Activated CD4-positive, alpha-beta T cell treated with anti-CD3 and anti-CD28 coated beads for 24 hours (primary cell): ENCODE data around the gene ESYT2.

Experiments
- DNase-seq, 2 donors: peaks; one replicate each; pipeline ENCODE4 v3.0.0-alpha.2; 2020; ENCODE audit warnings: low read depth in 2 of 2

Gene ESYT2

DNA sequence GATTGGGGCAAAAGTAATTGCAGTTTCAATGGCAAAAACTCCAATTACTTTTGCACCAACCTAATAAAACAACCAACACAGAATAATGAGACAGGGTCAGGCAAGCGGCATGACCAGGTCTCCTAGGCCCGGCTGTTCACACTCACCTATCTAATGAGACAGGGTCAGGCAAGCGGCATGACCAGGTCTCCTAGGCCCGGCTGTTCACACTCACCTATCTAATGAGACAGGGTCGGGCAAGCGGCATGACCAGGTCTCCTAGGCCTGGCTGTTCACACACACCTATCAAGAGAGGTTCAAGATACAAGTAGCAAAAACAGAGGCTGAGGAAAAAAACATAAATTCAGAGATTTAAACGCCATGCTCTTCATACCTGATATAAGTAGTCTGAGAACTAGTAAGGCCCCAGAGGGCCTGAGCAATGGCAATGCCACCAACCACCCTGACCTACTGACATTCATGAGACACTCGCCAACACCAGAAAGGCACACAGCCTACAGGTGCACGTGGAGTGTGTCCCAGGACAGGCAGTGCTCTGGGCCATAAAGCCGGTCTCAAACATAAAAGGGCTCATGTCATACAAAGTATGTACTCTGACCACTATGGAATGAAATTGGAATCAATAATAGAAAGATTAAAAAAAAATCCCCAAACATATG is 84.1 kb downstream of the ESYT2 start:
- DNase-seq: no peak

DNA sequence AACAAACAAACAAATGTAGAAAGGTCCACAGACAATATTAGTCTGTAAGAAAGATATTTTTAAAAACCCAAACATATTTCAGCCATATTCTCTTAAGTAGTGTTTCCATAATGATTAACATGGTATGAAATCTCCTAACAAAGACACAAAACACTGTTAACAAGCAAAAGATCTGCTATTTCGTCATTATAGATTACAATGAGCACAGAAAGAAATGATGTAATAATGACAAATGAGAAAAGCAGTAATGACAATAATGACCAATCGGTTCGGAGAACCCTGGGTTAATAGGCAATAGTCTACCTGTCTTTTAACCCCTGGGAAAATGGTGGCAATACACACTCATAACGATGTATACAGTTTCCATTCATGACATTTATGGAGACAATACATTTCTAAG is 85.2 kb downstream of the ESYT2 start:
- DNase-seq: no peak

DNA sequence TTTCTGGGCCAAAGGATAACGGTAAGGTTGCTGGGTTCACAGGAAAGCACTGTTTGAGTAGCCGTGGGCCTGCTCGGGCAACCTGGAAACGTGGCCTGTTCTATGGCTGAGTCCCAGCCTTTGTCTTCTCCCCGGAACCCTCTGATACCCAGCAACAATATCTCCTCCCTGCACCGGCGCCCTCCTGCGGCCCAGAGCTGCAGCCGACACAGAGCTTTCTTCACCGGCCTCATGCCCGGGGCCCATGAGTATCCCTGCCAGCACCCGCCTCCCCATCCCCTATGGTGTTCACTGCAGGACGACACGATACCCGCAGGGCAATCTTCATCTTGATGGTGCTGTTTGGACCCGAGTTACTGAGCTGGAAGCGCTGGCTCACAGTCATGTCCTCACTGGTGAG is 86.1 kb downstream of the ESYT2 start:
- DNase-seq: no peak

DNA sequence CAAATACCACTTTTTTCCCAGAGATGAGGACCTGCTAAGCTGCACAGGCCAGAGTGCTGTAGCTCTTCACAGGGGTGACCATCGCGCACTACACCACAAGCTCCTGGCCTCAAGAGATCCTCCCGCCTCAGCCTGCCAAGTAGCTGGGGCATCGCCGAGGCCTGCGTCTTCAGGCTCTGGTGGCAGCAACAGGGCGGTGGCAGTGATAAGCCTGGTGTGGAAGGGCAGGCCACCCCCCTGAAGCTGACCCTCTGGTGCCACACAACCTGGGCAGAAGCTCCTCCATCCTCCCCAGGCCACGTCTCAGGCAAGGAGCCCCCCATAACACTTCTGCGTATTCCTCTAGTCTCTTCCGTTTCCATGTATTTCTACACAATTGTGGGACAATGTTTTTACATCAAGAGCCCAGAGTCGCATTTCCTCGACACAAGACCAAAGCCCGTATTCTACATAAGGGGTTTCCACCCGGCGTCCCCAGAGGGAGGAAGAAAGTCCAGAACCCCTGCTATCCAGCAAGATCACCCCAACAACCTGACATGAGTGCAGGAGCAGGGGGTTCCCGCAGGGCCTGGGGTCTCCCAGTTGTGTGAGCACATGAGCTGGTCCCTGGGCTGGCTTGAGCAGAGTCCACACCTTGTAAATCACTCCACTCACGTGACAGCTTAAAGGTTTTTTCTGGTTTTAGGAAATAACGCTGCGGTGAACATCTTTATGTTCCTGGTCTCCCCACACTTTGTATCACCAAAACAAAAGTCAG is 87.1 kb downstream of the ESYT2 start:
- DNase-seq: no peak

DNA sequence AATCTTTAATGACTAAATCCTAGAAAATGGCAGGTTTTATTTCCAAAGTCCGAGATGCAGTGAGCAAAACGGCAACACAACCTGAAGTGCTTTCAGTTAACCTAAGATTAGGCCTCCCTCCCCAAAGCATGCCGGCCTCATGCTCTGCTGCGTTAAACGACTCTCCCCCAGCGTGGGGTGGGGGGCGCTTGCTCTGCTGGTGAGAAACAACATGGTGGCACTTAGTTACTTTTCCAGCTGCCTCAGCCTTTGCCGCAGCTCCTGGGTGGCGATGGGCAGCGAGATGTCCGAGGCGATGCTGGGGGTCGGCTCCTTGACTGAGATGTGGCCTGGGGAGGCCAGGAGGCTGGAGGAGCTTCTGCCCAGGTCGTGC is 88.0 kb downstream of the ESYT2 start:
- no peak for DNase-seq

DNA sequence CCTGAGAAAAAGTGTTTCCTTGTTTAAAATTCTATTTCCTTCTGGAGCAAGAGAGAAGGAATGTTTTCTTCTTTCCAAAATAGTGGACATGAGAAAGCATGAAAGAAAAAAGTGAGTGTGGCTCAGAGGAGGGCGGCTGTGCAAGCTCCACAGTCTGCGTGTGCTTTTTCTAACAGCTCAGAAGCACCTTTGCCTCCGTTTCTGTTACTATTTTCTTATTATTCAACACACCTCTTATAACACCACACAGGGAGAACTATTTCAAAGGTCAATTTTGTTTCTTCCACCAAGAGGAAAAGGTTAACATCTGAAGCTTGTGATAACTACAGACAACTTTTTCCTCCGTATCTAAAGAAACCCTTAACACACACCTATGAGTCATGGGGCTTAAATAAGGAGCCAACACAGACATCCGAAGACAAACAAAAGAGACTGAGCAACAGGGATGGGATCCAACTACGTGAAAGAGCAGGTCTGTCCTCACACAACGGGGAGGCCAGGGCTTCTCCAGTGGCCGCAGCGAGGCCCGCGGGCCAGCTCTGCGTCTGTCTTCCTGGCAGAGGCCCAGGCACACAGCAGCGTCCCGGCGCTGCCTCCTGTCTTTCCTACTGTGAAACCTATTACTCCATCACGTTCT is 88.5 kb downstream of the ESYT2 start:
- no peak for DNase-seq

DNA sequence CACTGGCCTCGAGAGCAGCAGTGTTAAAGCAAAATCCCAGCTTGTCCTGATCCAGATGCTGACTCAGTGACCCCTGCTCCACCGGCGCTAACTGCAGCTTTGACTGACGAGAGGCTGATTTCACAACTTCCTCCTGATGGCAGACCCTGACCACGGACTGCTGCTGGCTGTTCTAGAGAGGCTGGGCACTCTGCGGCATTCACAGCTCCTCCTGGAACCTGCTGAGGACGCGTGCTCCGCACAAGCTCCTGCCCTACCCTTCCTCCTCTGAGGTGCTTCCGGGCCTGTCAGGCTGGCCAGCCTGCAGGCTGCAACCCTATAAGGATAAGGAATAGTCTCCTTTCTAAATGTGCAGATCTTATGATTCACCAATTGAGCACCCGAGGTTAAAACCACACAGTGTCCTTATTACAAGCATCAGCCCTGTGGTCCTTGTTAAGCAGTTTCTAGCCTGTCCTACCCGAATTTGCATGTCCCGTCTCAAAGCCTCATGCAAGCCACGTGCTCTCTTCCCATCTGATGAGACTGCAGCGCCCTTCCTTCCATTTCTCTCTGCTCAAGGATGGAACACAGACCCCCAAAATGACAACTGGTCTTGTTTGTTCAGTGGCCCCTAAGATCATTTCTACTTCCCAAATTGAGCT is 89.2 kb downstream of the ESYT2 start:
- DNase-seq: no peak

DNA sequence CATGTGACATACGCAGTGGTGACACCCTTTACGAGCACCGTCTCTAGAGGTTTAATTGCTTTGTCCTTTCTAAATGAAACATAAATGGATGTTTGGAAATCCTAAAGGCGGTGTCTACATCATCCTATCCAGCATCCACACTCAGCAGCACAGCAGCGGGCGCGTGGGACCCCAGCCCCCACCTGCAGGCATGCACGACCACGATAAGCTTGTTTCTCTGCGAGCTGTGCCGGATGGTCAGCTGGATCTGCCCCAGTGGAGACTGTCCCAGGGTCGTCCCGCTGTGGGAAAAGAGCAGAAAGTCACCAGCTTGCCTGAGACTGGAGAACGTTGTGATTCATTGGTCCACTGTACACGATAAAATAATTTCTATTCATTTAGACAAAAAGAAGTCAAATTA is 90.5 kb downstream of the ESYT2 start:
- no peak for DNase-seq

DNA sequence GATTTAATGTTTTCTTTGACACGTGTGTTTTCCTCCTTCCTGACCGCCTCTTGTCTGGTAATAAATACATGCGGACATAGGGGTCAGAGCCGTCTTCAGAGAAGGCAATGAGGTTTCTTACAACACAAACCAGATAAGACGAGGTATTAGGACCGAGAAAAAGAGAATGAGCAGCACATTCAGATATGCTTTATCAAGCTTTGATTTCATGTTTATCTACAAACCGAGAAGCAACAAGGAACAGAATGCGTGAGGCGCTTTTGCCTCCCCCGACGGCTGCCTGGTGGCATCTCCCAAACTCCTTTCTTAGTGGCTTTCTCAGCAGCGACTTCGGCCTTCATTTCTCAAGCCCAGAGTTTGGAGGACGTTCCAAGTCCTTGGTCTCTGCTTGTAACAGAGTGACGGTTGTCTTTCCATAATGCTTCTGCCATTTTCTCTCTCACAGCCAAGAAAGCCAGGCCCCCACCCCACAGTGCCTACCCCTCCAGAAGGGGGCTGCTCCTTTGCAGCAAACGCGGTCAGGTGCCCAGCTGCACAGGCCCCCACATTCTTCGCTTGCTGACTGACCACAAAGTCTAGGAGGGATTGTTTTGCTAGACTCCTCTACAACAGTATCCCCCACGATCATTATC is 92.1 kb downstream of the ESYT2 start:
- DNase-seq: no peak

DNA sequence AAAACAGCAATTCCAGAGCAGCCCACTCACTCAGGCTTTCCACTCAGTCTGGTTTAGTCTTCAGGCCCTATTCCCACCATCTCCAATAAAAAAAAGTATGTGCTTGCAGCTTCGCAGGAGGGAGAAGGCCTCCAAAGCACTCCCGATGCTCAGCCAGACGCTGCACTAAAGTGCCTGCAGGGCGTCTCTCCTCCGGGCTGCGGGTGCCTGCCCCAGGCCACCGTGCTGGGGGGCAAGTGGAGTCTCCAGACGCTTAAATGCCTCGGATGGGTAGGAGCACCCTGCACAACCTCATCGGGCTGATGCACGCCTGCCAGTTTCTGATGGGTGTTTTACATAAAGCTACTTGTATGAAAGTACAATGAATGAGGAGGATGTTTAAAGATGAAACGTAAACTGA is 93.4 kb downstream of the ESYT2 start:
- DNase-seq: no peak

DNA sequence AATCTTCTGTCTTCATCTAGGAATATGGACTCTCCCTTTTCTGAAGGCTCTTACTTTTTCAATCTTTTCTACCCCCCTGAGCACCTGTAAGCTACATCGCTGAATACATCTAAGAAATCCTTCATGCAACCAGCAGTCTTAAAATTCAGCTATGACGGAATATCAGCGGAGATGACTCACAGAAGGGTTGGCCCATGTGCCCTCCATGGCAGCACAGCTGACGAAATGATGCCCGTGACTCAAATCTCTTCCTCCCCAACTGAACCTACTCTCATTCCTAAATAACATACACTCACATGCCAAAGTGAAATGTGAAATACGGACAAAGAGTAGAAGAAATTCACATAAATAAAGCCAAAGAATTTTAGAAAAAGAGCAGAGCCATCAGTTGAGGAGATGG is 94.4 kb downstream of the ESYT2 start:
- no peak for DNase-seq

DNA sequence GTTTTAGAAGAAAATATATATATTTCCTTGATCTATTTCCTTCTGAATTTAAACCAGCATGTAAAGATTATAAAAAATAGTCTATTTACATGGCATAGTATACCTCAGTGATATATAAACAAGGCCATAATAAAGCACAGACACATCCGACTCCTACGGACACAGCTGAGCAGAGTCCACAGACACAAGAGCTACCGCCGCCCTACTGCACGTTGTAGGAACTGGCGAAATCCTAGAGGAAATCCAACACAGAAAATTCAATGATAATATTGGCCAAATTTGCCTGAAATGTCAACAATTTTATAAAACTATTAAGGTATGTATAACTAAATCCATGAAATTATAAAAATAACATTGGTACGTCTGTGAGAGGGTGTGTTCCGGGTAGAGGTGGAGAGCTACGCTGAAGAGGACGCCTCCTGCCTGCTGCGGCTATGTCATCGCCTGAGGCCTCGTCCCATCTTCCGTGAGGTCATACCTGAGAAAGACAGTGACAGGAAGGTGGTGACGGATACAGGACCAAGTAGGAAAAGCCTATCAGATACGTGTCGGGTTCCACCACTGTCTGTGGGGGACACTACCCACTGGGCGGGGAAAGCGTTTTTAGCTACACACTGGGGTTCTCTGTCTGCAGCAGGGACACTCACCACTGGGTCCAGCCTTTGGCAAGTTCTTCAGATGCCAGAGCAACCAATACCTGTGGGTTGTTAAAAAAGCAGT is 95.4 kb downstream of the ESYT2 start:
- DNase-seq: no peak

DNA sequence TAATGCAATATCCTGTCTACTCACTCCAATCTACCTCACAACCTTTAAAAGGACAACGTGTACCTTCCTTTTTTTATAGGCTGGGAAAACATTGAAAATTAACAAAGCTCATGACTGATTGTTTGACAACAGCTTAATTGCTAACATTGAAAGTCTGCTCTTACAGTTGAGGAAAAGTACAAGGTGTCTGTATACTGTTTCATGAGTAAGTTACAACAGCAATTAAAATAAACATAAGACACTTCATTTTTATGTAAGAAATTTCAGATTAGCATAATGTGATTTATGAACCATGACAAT is 96.1 kb downstream of the ESYT2 start:
- no peak for DNase-seq

DNA sequence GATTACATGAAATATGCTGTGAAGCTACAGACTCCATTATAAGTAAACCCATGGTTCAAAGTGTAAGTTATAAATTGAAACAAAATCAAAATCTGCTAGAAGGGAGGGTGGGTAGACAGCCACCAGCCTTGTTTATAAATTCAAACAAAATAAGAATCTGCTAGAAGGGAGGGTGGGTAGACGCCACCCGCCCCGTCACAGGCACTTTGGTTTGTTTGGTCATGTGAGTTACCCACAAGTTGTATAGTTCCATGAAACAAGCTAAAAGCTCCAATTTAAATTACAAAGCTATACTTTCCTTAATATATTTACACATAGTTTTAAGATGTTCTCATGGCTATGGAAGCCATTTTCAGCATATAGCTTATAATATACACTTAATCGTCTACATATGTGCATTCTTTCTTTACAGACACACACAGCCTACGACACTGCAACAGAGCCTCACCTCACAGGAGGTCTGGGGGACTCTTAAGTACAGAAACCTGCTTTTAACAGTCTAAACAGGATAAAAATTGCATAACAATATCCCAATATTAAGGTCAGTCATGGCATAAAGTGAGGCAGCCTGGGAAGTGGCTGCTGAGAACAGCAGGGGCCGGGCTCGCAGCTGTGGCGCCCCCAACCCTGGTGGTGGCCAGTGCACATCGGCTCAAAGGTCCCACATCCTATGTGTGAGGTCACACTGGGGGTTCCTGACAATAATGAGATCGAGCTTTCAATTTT is 96.7 kb downstream of the ESYT2 start:
- no peak for DNase-seq

DNA sequence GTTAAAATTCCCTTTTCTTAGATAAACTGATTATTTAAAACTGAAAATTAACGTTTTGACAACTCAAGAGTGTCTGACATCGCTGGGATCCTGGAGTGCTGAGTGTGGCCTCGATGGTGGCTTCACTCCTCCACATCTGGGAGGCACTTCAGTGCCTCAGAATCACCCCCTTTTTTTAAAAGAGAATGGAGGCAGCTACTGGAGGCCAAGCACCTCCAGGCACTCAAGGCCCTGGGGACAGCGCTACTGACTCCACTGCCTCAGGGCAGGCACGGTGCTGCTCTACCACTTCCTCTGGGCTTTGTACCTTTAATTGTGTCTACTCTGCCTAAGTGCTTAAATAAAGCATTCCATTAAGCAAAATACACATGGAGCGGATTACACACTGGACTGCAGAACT is 97.5 kb downstream of the ESYT2 start:
- no peak for DNase-seq

DNA sequence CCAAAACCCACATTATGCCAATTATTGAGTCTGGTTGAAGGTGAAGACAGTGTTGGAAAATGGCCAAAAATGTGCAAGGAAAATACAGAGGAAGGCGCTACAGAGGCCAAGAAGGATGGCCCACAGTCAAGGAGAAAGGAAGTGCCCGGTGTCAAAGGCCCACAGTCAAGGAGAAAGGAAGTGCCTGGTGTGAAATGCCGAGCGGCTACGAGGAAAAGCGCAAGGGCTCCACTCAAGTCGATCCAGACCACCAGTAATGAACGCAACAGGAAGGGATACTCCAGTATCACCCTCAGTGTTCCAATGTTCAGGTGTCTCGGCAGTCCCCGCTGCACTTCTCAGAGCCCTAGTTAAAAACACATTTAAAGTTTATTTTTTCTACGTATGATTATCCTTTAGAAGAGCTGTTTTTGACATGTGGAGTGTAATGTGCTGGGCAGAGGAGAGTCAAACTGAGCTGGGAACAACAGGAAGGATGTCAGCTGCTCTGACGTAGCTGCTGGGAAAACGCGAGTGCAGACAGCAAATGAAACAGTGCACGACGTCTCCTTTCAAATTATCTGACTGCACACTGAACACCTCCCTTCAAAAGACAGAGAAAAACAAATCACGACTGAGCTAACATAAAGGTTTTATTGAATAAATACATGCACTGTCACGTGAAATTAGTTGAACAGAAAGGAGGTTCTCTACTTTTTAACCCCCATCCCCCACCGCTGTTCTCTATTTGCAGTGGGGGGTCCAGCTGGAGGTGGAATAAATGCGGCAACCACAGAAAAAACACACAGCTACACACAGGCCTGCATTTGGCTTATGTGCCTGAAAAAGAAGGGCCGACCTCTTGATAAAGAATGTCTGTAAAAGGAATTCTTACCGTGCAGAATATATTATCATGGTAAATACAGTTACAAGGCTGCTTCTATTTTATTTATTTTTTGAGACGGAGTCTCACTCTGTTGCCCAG is 98.6 kb downstream of the ESYT2 start:
- DNase-seq: no peak

DNA sequence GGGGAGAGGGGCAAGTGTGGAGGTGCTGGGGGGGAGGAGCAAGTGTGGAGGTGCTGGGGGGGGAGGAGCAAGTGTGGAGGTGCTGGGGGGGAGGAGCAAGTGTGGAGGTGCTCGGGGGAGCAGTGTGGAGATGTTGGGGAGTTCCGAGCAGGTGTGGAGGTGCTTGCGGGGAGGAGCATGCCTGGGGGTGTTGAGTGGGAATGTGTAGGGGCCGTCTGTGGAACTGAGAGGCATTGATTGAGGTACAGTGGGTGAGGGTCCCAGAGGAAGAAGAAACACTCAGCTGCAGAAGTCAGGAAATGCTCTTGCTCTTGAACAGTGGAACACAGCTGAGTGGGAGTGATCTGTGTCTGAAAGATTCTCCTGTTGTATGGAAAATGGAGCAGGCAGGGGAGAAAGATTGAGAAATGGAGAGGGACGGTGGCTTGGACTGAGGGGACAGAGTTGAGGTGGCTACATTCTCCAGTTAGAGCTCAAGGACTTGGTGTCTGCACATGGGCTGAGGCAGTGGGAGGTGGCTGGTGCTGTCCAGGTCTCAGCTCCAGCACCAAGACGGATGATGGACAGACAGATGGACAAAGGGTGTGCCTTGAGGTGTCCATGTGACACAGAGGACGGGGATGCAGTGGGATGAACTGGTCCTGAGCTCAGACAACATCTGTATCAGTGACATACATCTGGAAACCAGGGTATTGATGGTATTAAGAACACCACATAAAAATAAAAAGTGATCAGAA is 99.5 kb downstream of the ESYT2 start:
- DNase-seq: no peak

DNA sequence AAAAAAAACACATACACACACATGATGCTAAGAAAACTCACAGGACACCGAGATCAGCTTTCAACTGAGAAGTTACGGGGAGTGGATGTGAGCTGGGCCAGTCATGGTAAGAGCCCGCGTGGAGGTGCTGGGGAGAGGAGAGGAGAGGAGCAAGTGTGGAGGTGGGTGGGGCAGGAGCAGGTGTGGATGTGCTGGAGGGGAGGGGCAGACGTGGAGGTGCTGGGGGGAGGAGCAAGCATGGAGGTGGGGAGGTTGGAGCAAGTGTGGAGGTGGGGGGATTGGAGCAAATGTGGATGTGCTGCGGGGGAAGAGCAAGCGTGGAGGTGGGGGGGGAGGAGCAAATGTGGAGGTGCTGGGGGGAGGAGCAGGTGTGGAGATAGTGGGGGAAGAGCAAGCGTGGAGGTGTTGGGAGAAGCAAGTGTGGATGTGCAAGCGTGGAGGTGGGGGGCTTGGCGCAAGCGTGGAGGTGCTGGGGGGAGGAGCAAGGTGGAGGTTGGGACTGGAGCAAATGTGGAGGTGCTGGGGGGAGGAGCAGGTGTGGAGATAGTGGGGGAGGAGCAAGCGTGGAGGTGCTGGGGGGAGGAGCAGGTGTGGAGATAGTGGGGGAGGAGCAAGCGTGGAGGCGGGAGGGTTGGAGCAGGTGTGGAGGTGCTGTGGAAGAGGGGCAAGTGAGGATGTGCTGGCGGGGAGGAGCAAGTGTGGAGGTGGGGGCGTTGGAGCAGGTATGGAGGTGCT is 100.2 kb downstream of the ESYT2 start:
- DNase-seq: no peak

DNA sequence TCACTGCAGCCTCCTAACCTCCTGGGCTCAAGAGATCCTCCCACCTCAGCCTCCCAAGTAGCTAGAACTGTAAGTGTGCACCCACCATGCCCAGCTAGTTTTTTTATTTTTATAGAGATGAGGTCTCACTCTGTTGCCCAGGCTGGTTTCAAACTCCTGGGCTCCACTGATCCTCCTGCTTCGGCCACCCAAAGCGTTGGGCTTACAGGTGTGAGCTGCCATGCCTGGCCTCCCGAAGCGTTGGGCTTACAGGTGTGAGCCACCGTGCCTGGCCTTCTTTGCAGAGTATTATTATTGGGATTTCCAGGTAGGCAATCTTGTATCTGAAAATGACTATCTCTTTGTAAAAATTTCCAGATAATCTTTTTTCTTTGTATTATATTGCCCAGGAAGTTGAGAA is 101.6 kb downstream of the ESYT2 start:
- DNase-seq: no peak
